Measurements from ENCODE around the gene PYGM. TPM values are rescaled to one million over a fixed set of nuclear protein-coding genes. Genes with fewer than 3 reads are reported as not detected.

The PYGM gene
- total and polyA plus RNA-seq, 2 experiments from 2014 or later: 1.5 to 3.9 TPM

- Histone ChIP-seq H3K4me1 (ENCODE audit: insufficient read depth) (peaks cover 36% of the 10 kb centered on the region), H3K4me3 (no peak overlapping the region), H4K20me1 (replicated peaks; ENCODE audit: insufficient read depth) (no peaks in the 10 kb centered on the region), H3K9me2 (ENCODE audit: insufficient read depth) (no peaks in the 10 kb centered on the region), H3K36me3 (ENCODE audit: insufficient read depth) (no peaks in the 10 kb centered on the region), H3K27ac (ENCODE audit: low read depth) (no peak overlapping the region), H3F3A (replicated peaks; ENCODE audit: low read depth) (peaks cover 27% of the 10 kb centered on the region), H3K4me2 (no peak overlapping the region), H3K27me3 (ENCODE audit: insufficient read depth) (no peaks in the 10 kb centered on the region), H3K79me2 (replicated peaks; ENCODE audit: insufficient read depth) (no peaks in the 10 kb centered on the region), H2AFZ (no peak overlapping the region)
- peaks cover 52% of the 10 kb centered on the region for H3K4me1 Mint-ChIP-seq
- ATAC-seq (no peak), DNase-seq (ENCODE audit: low spot score) (no peak)
- no peak overlapping the region for H3K27ac Mint-ChIP-seq
- H3K9me3 Mint-ChIP-seq: no peaks in the 10 kb centered on the region; the same call in 1 of the 3 replicates
- TF ChIP-seq, protein P1, sequence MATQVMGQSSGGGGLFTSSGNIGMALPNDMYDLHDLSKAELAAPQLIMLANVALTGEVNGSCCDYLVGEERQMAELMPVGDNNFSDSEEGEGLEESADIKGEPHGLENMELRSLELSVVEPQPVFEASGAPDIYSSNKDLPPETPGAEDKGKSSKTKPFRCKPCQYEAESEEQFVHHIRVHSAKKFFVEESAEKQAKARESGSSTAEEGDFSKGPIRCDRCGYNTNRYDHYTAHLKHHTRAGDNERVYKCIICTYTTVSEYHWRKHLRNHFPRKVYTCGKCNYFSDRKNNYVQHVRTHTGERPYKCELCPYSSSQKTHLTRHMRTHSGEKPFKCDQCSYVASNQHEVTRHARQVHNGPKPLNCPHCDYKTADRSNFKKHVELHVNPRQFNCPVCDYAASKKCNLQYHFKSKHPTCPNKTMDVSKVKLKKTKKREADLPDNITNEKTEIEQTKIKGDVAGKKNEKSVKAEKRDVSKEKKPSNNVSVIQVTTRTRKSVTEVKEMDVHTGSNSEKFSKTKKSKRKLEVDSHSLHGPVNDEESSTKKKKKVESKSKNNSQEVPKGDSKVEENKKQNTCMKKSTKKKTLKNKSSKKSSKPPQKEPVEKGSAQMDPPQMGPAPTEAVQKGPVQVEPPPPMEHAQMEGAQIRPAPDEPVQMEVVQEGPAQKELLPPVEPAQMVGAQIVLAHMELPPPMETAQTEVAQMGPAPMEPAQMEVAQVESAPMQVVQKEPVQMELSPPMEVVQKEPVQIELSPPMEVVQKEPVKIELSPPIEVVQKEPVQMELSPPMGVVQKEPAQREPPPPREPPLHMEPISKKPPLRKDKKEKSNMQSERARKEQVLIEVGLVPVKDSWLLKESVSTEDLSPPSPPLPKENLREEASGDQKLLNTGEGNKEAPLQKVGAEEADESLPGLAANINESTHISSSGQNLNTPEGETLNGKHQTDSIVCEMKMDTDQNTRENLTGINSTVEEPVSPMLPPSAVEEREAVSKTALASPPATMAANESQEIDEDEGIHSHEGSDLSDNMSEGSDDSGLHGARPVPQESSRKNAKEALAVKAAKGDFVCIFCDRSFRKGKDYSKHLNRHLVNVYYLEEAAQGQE (IDR thresholded peaks at IDR 0.05; ENCODE audit: unreplicated experiment): no peak
- TF ChIP-seq, protein P2, sequence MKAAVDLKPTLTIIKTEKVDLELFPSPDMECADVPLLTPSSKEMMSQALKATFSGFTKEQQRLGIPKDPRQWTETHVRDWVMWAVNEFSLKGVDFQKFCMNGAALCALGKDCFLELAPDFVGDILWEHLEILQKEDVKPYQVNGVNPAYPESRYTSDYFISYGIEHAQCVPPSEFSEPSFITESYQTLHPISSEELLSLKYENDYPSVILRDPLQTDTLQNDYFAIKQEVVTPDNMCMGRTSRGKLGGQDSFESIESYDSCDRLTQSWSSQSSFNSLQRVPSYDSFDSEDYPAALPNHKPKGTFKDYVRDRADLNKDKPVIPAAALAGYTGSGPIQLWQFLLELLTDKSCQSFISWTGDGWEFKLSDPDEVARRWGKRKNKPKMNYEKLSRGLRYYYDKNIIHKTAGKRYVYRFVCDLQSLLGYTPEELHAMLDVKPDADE (IDR thresholded peaks at IDR 0.05): no peak
- TF ChIP-seq POLR2AphosphoS5 (IDR thresholded peaks at IDR 0.05; ENCODE audit: low read depth): no peak
- H3K36me3 Mint-ChIP-seq (ENCODE audit: low read depth): peaks cover 11% of the 10 kb centered on the region; the same call in 2 of the 3 replicates
- no peak overlapping the region; the same call in 2 of the 3 replicates for H3K4me3 Mint-ChIP-seq
- peaks cover 32% of the 10 kb centered on the region for H3K27me3 Mint-ChIP-seq (ENCODE audit: insufficient read depth, low read depth, poor library complexity)
These were observed 2.0 kb downstream of the PYGM start for GRCh38 chr11:64757549-64758329.

- no peaks in the 10 kb centered on the region for H3K36me3 ChIP-seq (ENCODE audit: insufficient read depth)
- H3K27ac Mint-ChIP-seq: no peak overlapping the region
- no peaks in the 10 kb centered on the region for H3K27me3 ChIP-seq (ENCODE audit: insufficient read depth)
- no peak for ATAC-seq
- H3K27me3 Mint-ChIP-seq (ENCODE audit: insufficient read depth, low read depth, poor library complexity): peaks cover 31% of the 10 kb centered on the region
- no peaks in the 10 kb centered on the region for H4K20me1 ChIP-seq (replicated peaks; ENCODE audit: insufficient read depth)
- H3K4me1 Mint-ChIP-seq: peaks cover 39% of the 10 kb centered on the region
- no peaks in the 10 kb centered on the region; the same call in 1 of the 3 replicates for H3K9me3 Mint-ChIP-seq
- no peaks in the 10 kb centered on the region for H3K79me2 ChIP-seq (replicated peaks; ENCODE audit: insufficient read depth)
- H3K9me2 ChIP-seq (ENCODE audit: insufficient read depth): no peaks in the 10 kb centered on the region
- no peak overlapping the region for H3K4me3 ChIP-seq
- H3K4me3 Mint-ChIP-seq: no peak overlapping the region
- peaks cover 8% of the 10 kb centered on the region for H3F3A ChIP-seq (replicated peaks; ENCODE audit: low read depth)
- no peak overlapping the region for H3K27ac ChIP-seq (ENCODE audit: low read depth)
- DNase-seq (ENCODE audit: low spot score): no peak
- peaks cover 3% of the 10 kb centered on the region; the same call in 1 of the 3 replicates for H3K36me3 Mint-ChIP-seq (ENCODE audit: low read depth)
- H2AFZ ChIP-seq: no peak overlapping the region
- peaks cover 17% of the 10 kb centered on the region for H3K4me1 ChIP-seq (ENCODE audit: insufficient read depth)
- H3K4me2 ChIP-seq: no peak overlapping the region
- TF ChIP-seq, protein P2 (IDR thresholded peaks at IDR 0.05): no peak
- TF ChIP-seq CREB1 (CRISPR knock-in tag; IDR thresholded peaks at IDR 0.05; ENCODE audit: low read depth) (no peak), EZH2phosphoT487 (IDR thresholded peaks at IDR 0.05; ENCODE audit: unreplicated experiment) (no peak), ZNF331 (CRISPR knock-in tag; IDR thresholded peaks at IDR 0.05; ENCODE audit: low read depth) (no peak), STAT1 (IDR thresholded peaks at IDR 0.05; ENCODE audit: unreplicated experiment) (no peak), EZH2 (IDR thresholded peaks at IDR 0.05; ENCODE audit: low read depth, unreplicated experiment) (no peak), JUNB (IDR thresholded peaks at IDR 0.05; ENCODE audit: unreplicated experiment) (no peak), ZNF114 (CRISPR knock-in tag; IDR thresholded peaks at IDR 0.05) (no peak), NANOG (IDR thresholded peaks at IDR 0.05; ENCODE audit: borderline replicate concordance) (no peak), POLR2AphosphoS5 (IDR thresholded peaks at IDR 0.05; ENCODE audit: low read depth) (no peak)
- TF ChIP-seq, protein P3, sequence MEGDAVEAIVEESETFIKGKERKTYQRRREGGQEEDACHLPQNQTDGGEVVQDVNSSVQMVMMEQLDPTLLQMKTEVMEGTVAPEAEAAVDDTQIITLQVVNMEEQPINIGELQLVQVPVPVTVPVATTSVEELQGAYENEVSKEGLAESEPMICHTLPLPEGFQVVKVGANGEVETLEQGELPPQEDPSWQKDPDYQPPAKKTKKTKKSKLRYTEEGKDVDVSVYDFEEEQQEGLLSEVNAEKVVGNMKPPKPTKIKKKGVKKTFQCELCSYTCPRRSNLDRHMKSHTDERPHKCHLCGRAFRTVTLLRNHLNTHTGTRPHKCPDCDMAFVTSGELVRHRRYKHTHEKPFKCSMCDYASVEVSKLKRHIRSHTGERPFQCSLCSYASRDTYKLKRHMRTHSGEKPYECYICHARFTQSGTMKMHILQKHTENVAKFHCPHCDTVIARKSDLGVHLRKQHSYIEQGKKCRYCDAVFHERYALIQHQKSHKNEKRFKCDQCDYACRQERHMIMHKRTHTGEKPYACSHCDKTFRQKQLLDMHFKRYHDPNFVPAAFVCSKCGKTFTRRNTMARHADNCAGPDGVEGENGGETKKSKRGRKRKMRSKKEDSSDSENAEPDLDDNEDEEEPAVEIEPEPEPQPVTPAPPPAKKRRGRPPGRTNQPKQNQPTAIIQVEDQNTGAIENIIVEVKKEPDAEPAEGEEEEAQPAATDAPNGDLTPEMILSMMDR (conservative IDR thresholded peaks at IDR 0.05; ENCODE audit: low read depth in 2 of 2): no peak
These were observed 4.0 kb downstream of the PYGM start for GRCh38 chr11:64755681-64756361.

Data from GM23338 (cell line).